Renal cortex interstitium (tissue), 11 donors: ENCODE measurements around the gene ABR. TPM values are rescaled to one million over a fixed set of nuclear protein-coding genes. Genes with fewer than 3 reads are reported as not detected.
"Not testable (repeated sequence)": the region's sequence is repeated elsewhere in the genome, so short reads cannot be mapped to it uniquely, and the experiment has no call there.

Experiments used
- DNase-seq, 11 donors: peaks; one replicate each; pipeline ENCODE4 v3.0.0-alpha.2; 2013; ENCODE audit warnings: low read depth in 9 of 11, low spot score in 4 of 11; ENCODE audit errors: extremely low read depth in 1 of 11
- polyA plus RNA-seq, 3 donors: library from polyadenylated mRNA; unstranded; fragments of 120-200 nt; gene quantifications; one replicate each; pipeline ENCODE4 v1.2.1, GENCODE V29; 2013; ENCODE audit not compliant: insufficient read length in 3 of 3

The ABR gene
- polyA plus RNA-seq, 3 donors, result 57.1 to 65.6 (median 58.5) TPM

DNA sequence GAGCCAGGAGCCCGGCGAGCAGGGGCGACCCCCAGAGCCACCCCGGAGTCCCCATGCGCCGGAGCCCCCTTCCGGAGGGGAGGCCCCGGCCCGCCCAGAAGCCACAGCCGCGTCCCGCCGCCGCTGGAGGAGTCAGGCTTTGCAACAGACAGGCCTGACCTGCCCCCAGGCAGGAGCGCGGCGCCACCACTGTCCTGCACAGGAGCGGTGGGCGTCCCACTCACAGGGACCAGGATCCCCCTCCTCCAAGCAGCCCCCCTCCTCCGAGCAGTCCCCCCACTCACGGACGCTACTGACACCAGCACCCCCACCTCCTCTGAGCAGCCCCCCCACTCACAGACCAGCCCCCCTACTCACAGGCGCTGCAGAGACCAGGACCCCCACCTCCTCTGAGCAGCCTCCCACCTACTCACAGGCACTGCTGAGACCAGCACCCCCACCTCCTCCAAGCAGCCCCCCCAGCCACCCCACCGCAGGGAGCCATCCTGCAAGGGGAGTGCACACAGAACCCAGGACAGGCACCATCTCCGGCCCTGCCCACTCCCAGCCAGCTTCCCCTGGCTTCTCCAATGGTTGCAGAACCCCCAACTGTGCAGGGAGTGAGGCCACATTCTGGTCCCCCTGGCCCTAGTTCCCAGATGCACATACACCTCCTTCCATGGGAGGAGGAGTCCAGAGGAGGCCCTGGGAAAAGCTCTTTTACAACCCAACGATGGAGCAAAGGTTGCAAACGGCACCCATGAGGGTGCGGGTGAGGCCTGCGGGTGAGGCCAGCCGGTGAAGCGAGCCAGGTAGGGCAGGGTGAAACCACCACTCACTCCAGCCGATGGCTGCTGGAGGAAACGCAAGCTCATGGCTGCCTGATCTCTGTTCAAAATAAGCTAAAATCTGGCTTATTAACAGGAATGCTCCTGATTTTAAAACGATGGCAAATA lies 69.9 kb downstream of the ABR start:
- no peak for DNase-seq

DNA sequence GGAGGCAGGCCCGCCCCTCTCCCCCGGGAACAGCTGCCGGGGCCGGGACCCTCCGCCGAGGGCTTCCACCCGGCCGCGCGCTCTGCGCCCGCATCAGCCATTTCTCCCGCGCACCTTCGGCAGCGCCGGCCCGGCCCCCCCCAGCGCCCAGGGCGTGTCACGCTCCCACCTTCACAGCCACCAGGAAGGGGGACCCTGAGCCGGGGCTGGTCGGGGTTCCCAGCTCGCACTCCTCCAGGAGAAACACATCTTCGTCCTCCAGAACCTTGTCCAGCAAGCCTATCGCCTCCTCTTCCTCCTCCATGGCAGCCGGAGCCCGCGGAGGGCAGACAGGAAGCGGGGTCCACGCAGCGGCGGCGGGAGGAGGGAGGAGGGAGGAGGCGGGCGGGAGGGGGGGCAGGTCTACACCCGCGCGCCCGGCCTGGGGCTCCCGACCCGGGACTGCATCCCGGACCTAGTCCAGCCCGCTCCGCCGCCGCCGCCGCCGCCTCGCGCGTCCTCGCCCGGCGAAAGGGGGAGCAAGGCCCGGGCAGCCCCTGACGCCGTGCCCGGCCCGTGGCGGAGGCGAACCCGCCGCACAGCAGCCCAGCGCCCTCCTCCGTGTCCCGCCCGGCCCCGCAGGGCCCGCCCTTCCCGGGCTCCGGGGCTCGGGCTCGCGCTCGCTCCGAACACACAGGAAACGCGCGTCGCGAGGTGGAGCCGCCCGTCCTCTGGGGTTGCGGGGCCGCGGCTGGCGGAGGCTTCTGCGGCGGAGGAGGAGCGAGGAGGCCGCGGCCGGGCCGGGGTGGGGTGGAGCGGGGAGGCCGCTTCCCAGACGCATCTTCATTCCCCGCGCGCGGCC lies 70.8 kb downstream of the ABR start:
- no peak for DNase-seq

DNA sequence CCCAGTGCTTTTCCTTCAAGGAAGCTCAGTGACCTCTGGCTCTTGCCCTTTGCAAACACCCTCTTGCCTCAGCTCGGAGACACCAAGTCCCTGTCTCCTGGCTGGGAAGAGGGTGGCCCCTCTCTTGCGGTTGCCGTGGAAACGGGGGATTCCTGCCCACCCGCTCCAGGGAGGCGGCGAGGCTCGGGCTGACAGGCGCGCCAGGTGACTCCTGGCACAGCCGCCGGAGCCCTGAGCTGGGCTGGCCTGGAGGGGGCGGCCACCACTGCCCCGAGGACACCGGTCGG lies 71.4 kb downstream of the ABR start:
- DNase-seq, result no peak

DNA sequence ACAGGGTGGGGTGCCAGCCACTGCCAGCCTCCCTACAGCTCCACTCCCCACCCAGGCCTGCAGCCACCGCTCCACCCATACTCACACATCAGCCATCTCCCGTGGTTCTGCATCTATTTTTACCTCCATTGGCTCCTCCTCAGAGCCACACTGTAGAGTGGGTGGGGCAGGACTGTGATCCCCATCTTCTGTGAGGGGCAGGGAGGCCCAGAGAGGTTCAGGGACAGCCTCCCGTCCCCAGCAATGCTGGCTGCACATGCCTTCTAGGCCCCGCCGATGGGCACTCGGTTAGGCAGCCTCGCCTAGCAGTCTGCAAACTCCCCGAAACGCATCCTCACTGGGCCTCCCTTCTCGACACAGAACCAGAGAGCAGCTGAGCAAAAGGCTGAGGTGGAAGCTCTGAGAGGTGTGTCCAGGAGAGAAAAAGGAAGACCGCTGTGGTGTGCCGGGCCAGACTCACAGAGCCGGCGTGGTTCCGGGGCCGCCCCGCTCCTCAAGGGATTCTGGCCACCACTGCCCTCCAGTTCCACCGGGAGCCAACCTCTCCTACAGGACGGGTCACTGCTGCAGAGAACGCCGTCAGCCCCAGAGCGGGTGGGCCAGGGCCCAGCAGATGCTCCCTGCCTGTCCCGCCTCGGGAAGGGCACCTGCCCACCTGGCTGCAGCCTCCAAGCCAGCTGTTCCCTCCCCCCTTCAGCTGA lies 71.9 kb downstream of the ABR start:
- DNase-seq, result no peak

DNA sequence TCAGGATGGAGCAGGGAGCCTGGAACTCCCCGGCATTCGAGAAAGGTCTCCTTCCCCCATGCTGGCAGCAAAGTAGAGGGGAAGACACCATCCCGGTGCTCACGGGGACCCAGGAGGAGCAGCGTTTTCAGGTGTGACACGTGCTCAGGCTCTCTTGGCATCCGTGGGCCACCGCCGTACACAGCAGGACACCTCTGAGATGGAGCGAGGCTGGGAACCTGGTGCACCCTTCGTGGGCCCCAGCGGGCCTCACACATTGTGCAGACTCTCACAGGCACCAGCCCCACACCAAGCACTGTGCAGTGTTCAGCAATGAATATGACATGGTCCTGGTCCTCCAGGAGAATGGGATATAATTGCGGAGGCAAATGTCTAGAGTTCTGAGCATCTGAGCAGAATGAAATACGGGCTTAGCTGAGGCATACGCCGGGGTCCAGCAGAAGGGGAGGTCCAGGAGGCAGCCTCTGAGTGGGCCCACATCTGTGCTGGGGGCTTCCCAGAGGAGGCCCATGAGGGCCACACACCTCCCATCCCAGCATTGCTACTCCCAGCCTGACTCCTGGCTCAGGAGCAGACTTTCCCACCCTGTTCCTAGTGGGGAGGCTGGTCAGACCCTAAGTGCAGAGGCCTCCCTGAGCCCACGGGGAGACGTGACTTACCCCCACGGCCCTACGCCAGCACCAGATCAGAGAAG lies 72.6 kb downstream of the ABR start:
- no peak for DNase-seq

DNA sequence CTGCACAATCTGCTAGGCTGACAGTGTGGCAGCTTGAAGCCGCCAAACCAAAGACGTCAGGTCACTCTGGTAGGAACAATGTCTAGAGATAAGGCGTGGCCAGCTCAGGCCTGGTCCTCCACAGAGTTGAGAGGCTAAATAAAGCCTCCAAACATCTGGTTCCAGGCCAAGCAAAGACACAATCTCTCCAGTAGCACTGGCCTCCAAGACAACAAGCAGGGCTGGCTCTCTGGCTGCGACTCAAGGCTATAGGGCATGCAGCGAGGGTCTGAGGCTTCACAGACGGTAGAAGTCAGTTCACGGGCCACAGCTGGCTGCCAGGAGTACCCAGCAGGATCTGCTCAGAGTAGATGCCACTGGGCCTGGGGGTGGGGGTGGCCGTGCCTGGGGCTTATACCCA lies 75.6 kb downstream of the ABR start:
- DNase-seq, result no peak

DNA sequence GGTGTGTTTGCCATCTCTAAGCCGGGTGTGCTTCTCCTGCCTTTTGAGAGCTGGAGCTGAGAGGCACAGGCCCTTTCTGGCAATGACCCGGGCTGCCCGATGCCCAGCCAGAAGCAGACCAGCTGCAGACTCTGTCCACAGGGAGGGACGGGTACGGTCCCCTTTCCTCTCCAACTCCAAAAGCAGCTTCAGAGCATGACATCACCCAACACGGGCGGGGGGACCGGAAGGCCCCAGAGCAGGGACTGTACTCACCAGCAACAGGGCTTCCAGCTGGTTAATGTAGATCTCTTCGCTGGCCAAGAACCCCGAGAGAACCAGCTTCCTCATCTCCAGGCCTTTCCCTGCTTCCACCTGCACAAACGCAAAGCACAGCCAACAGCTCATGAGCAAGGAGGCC lies 79.4 kb downstream of the ABR start:
- DNase-seq, result no peak

DNA sequence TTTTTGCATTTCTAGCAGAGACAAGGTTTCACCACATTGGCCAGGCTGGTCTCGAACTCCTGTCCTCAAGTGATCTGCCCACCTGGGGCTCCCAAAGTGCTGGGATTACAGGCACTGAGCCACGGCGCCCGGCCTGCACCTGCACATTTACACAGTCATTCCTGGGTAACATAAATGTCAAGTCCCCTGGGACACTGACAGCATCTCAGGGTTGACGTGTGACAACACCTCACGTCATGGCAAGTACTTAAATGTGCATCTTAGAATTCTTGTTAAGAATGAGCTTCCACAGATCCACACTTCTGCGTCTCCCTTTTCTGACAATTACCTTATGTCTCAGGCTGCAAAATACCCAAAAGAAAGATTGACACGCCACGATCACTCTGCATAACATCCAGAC lies 80.5 kb downstream of the ABR start:
- no peak for DNase-seq

DNA sequence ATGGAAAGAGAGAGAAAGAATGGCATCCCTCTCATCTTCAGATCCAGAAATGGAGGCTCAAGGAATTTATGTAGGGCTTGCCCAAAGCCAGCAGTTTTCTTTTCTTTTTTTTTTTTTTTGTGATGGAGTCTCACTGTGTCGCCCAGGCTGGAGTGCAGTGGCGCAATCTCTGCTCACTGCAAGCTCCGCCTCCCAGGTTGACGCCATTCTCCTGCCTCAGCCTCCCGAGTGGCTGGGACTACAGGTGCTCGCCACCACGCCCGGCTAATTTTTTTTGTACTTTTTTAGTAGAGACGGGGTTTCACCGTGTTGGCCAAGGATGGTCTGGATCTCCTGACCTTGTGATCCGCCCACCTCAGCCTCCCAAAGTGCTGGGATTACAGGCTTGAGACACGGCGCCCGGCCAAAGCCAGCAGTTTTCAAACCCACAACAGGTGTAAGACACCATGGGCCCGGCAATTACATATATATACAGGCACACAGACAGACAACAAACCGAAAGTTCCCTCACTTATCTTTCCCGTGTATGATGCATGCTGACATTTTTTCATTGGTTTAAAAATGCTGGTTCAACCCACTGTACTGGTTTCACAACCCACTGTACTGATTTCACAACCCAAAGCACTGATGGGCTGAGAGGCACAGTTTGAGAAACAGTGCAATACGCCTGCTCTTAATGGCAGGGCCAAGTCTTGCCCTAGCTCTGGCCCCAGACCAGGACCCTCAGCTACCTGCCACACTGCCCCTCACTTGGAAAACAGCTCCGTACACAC lies 81.6 kb downstream of the ABR start:
- not testable (repeated sequence) for DNase-seq

DNA sequence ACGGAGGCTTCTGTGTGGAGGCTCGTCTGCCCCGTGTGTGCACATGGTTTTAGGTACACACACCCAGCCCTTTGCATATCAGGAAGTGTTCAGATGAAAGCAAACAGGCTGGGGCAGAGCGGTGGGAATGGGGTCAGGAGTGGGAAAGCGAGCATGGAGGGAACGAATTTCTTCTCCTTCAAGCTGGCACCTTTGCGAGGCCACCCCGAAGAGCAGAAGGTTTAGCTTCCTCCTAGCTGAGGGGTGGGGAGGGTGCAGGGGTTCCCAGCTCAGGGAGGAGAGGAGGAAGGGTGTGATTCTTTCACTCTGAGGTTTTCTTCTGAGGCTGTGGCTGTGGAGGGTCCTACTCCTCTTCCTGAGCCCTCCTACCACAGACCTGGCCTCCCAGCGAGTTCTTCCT lies 83.6 kb downstream of the ABR start:
- DNase-seq, result no peak

DNA sequence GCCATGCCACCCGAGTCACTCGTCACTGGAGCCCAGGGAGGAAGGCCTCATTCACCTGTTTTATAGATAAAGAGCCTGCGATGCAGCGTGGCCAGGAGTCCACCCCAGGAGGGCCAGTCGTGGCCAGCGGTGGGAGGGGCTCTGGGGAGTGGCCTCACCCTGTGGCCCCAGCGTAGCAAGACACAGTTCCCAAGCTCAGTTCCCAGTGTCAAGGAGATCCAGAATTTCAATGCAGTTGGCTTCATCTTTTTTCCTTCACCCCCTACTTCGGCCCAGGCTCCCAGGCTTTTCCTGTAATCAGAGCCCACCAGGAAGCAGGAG lies 84.0 kb downstream of the ABR start:
- no peak for DNase-seq

DNA sequence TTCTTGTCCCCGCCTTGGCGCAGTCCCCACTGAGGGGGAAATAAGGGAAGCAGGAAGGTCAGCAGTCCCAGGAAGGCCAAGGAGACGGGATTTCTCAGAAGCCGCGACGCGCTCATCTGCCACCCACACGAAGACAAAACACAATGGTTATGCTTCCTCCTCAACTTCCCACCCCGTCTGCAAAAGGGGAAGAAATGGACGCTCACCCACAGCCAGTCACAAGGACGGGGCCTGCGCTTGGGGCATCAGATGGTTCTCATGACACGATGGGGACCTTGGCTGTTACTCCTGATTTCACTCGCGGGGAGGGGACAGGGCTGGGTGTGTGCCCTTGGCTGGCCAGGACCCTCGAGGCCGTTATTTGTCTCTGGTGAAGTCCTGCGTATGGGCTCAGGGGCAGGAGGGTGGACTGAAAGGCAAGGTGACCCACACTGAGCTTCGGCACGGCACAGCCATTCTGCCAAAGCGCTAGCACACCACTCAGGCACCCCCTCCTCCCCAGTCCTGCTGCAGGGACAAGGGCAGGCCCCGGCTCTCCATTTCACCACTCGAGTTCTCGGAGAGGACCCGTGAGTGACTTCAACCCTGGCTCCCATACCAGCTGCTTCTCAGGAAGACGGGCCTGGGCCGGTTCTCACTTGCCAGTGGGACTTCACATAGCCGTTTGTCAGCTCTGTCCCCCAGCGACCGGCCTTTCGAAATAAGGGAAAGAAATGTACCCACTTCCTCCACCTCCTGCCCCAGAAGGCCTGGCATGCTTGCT lies 84.5 kb downstream of the ABR start:
- no peak for DNase-seq

DNA sequence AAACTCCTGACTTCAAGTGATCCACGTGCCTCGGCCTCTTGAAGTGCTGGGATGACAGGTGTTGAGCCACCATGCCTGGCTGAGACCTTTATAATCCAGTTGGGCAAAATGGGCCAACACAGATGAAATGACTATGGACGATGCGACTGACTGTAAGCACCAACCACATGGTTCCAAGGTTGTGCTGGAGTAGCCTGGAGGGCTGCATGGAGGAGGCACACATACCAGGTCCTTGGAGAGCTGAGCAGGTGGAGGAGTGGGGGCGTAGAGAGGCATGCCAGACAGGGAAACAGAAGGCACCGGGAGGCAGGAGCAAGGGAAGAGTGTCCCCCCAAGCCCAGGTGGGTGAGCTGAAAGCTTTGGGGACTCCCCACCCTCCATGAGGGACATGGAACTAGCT lies 85.2 kb downstream of the ABR start:
- DNase-seq, result no peak

DNA sequence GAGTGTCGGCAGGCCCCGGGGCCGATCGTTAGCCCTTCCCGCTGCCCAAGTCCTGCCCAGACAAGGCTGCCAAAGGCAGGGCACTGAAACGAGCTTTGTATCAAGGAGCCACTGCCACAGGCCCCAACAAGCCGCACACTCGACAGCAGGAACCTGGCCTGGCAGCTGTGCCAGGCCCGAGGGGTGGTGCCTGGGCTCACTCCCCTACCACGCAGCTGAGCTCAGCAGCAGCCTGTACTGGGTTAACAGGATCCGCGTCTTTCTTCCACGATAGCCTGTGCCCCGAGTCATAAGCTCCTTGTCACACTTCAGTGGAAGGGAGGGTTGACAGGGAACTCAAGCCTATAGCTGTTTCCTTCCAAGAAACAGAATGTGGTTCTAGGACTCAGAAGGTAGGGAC lies 87.9 kb downstream of the ABR start:
- DNase-seq, result no peak

DNA sequence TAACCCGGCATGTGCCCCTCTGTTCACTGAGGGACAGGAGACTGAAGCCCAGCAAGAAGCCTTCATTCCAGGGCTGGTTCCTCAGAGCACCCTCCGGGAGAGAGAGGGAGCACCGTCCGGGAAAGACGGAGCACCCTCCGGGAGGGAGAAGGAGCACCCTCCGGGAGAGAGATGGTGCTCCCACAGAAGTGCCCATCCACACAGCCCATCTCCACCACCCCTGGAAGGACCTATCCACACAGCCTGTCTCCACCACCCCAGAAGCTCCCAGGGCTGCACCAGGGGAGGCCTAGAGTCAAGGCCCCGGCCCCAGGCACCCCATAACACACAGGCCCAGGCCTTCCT lies 88.6 kb downstream of the ABR start:
- no peak for DNase-seq

DNA sequence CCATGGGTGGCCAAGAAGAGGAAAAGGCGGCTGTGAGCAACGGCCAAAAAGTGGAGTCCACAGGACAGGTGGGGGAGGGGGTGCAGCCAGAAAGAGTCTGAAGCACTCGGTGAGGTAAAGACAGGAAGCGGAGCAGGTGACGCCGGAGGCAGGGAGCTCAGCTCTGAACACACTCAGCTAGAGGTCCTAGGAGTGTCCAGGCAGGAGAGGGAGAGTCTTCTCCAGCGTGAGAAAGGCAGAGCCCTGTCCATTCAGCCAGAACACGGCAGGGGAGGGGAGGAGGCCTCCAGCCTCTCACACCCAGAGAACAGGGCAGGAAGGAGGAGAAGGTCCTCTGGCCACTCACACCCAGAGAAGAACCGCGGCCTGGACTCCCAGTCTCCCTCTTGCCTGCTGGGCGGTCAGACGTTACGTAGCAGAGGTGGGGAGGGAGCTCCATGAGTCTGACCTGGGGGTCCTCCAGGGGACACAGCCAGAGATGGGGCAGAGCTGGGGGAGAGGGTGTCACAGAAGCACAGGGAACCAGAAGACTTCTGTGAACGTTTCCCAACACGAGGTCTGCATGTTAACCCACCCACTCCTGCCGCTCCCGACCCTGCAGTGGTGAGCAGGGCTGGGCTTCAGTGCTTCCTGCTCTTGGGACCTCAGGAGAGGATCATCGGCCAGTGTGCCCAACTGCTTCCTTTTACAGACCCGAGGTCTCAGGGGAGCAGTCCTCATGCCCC lies 89.2 kb downstream of the ABR start:
- no peak for DNase-seq

DNA sequence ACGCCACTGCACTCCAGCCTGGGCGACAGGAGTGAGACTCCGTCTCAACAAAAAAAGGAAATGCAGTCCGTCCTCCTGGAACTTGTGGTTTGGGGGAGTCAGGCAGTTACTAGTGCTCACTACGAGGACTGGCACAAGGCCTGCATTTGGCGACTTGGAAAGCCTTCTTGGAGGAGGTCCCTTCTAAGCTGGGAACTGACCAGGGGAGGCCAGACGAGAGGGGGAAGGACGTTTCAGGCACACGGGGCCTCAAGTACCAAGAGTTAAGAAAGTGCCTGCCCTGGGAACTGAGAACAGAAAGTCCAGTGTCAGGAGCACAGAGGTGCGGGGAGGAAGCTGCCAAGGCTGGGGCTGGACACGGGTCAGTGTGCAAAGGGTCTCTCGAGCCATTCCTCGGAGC lies 89.9 kb downstream of the ABR start:
- DNase-seq, result no peak
